DMS114 treated with DMSO at 0.1 percent for 48 hours (cell line): ENCODE results near the gene DEAF1.
"Not testable (repeated sequence)": the region's sequence is repeated elsewhere in the genome, so short reads cannot be mapped to it uniquely, and the experiment has no call there.

Experiments used
- DNase-seq: peaks from one replicate; lab custom pipeline; 2025; ENCODE audit not compliant: unreplicated experiment; lab: John Stamatoyannopoulos, UW

DEAF1 gene

GRCh38 chr11:653136-653535, 41.9 kb downstream of the DEAF1 start:
- not testable (repeated sequence) for DNase-seq

- DNase-seq = no peak
Observed at GRCh38 chr11:650482-650881, 44.5 kb downstream of the DEAF1 start.

GRCh38 chr11:647672-648158, 47.3 kb downstream of the DEAF1 start:
- not testable (repeated sequence) for DNase-seq

GRCh38 chr11:646214-646613, 48.8 kb downstream of the DEAF1 start:
- DNase-seq = no peak

- DNase-seq = no peak
Observed at GRCh38 chr11:645536-645935, 49.5 kb downstream of the DEAF1 start.

- DNase-seq = no peak
Observed at GRCh38 chr11:643849-644738, 50.9 kb downstream of the DEAF1 start.

GRCh38 chr11:643366-643765, 51.7 kb downstream of the DEAF1 start:
- DNase-seq = no peak

- no peak for DNase-seq
Observed at GRCh38 chr11:641806-642370, 53.1 kb downstream of the DEAF1 start.

- DNase-seq = no peak
Observed at GRCh38 chr11:640021-640706, 54.9 kb downstream of the DEAF1 start.

GRCh38 chr11:639332-639955, 55.6 kb downstream of the DEAF1 start:
- no peak for DNase-seq

- DNase-seq = no peak
Observed at GRCh38 chr11:638631-639331, 56.2 kb downstream of the DEAF1 start.

GRCh38 chr11:637593-638521, 57.2 kb downstream of the DEAF1 start:
- no peak for DNase-seq

- DNase-seq = no peak
Observed at GRCh38 chr11:637333-637592, 57.8 kb downstream of the DEAF1 start.

- no peak for DNase-seq
Observed at GRCh38 chr11:636511-637332, 58.3 kb downstream of the DEAF1 start, which contains the start of gene DRD4. Gene DRD4 (plus strand): TSS chr11:637269. CDS start chr11:637305, 36 bp downstream.

GRCh38 chr11:635945-636510, 59.0 kb downstream of the DEAF1 start:
- no peak for DNase-seq

GRCh38 chr11:630871-631270, 64.2 kb downstream of the DEAF1 start:
- no peak for DNase-seq

- no peak for DNase-seq
Observed at GRCh38 chr11:629237-629583, 65.8 kb downstream of the DEAF1 start.

- DNase-seq = no peak
Observed at GRCh38 chr11:628056-628455, 67.0 kb downstream of the DEAF1 start.

GRCh38 chr11:627308-627576, 67.8 kb downstream of the DEAF1 start:
- no peak for DNase-seq
